SK-N-SH (cell line): ENCODE data around the gene BRINP1. TPM values are rescaled to one million over a fixed set of nuclear protein-coding genes. Genes with fewer than 3 reads are reported as not detected.
A peak's percentile ranks its signal among the peaks of the same experiment; 100 is the strongest.

ENCODE experiments used
- CTCF ChIA-PET: fragments of 300-600, 350-600 bp; formaldehyde crosslinking; extraction: SDS; loops from one replicate; lab custom pipeline; 2021; lab: Yijun Ruan, JAX
- POLR2A ChIA-PET: fragments of 350-600 bp; sonication (Branson Sonifier 250); formaldehyde crosslinking; extraction: SDS; loops from one replicate; lab custom pipeline; 2020; ENCODE audit warnings: antibody characterized with exemption, inconsistent platforms; lab: Yijun Ruan, JAX
- DNase-seq: peaks from one replicate; pipeline ENCODE4 v3.0.0; 2012
- H2AFZ ChIP-seq: fragments of 200-600 bp; sonication (generic); 2 replicates; pipeline ENCODE4 v1.8.1; 2016; ENCODE audit warnings: antibody characterized with exemption, mild to moderate bottlenecking, low read depth
- H3F3A ChIP-seq: fragments of 200-600 bp; sonication (generic); replicated peaks from 2 replicates; pipeline ENCODE3; 2016; ENCODE audit warnings: antibody characterized with exemption, mild to moderate bottlenecking; ENCODE audit not compliant: insufficient read depth
- H3K27ac ChIP-seq, 2 experiments: fragments of 200-500 bp in 1 of 2; fragments of 200-600 bp in 1 of 2; sonication (Bioruptor generic) in 1 of 2; sonication (generic), shearing (Covaris generic) in 1 of 2; 2 replicates each; pipeline versions ENCODE4 v1.5.1 to v1.6.1; 2014 to 2016; ENCODE audit warnings: low read depth in 2 of 2, inconsistent platforms in 1 of 2, low read length in 1 of 2, mild to moderate bottlenecking in 1 of 2, mixed read lengths in 1 of 2
- H3K27me3 ChIP-seq: fragments of 200-600 bp; sonication (generic), shearing (Covaris generic); 2 replicates; pipeline ENCODE4 v1.6.1; 2016; ENCODE audit warnings: mixed run types; ENCODE audit not compliant: insufficient read depth
- H3K36me3 ChIP-seq, 2 experiments: fragments of 200-500 bp in 1 of 2; fragments of 200-600 bp in 1 of 2; sonication (Bioruptor generic) in 1 of 2; sonication (generic) in 1 of 2; replicated peaks in 1 of 2; 2 replicates each; pipeline versions ENCODE3 to v1.5.1; 2014 to 2016; ENCODE audit warnings: low read length in 1 of 2, mild to moderate bottlenecking in 1 of 2; ENCODE audit not compliant: insufficient read depth in 2 of 2, control insufficient read depth in 1 of 2
- H3K4me1 ChIP-seq, 2 experiments: fragments of 200-500 bp in 1 of 2; fragments of 200-600 bp in 1 of 2; sonication (Bioruptor generic) in 1 of 2; sonication (generic), shearing (Covaris generic) in 1 of 2; 2 replicates each; pipeline versions ENCODE4 v1.5.1 to v1.6.1; 2014 to 2016; ENCODE audit warnings: low read depth in 1 of 2, low read length in 1 of 2, mixed run types in 1 of 2; ENCODE audit not compliant: insufficient read depth in 2 of 2, control insufficient read depth in 1 of 2
- H3K4me2 ChIP-seq: fragments of 200-600 bp; sonication (generic), shearing (Covaris generic); 2 replicates; pipeline ENCODE4 v1.6.1; 2017; ENCODE audit warnings: mixed run types
- H3K4me3 ChIP-seq, 2 experiments: fragments of 200-500 bp in 1 of 2; fragments of 200-600 bp in 1 of 2; sonication (Bioruptor generic) in 1 of 2; sonication (generic), shearing (Covaris generic) in 1 of 2; 2 replicates each; pipeline versions ENCODE4 v1.5.1 to v1.8.1; 2014 to 2016; ENCODE audit warnings: low read depth in 2 of 2, inconsistent platforms in 1 of 2, low read length in 1 of 2, mild to moderate bottlenecking in 1 of 2, mixed read lengths in 1 of 2, moderate library complexity in 1 of 2
- H3K79me2 ChIP-seq: fragments of 200-600 bp; sonication (generic); 2 replicates; pipeline ENCODE4 v1.8.1; 2017; ENCODE audit warnings: mild to moderate bottlenecking; ENCODE audit not compliant: insufficient read depth
- H3K9ac ChIP-seq: fragments of 200-600 bp; sonication (generic); 2 replicates; pipeline ENCODE4 v1.6.1; 2017; ENCODE audit warnings: mixed run types
- H3K9me2 ChIP-seq: fragments of 200-600 bp; sonication (generic); 2 replicates; pipeline ENCODE4 v1.6.1; 2017; ENCODE audit warnings: mixed run types
- H3K9me3 ChIP-seq: fragments of 200-600 bp; sonication (generic); 2 replicates; pipeline ENCODE4 v1.6.1; 2017; ENCODE audit warnings: mixed run types, mild to moderate bottlenecking, moderate library complexity
- H4K20me1 ChIP-seq: fragments of 200-600 bp; sonication (generic); 2 replicates; pipeline ENCODE4 v1.6.1; 2017; ENCODE audit warnings: mild to moderate bottlenecking, mixed run types; ENCODE audit not compliant: insufficient read depth
- CHD2 ChIP-seq: fragments of 150-350 bp; IDR thresholded peaks from 2 replicates; pipeline ENCODE4 v1.6.1; 2018; ENCODE audit warnings: low read length; ENCODE audit not compliant: partially characterized antibody
- EP300 ChIP-seq, 2 experiments: IDR thresholded peaks; 2 replicates each; pipeline versions ENCODE4 v1.4.0 to v1.6.1; 2012; ENCODE audit warnings: borderline replicate concordance in 1 of 2, low read depth in 1 of 2, low read length in 1 of 2
- FOSL2 ChIP-seq: IDR thresholded peaks from 2 replicates; pipeline ENCODE4 v1.4.0; 2012; ENCODE audit warnings: low read depth, mild to moderate bottlenecking, moderate library complexity, borderline replicate concordance
- FOXM1 ChIP-seq: IDR thresholded peaks from 2 replicates; pipeline ENCODE4 v1.4.0; 2012; ENCODE audit warnings: low read depth, mild to moderate bottlenecking
- GABPA ChIP-seq: IDR thresholded peaks from 2 replicates; pipeline ENCODE4 v1.4.0; 2012; ENCODE audit warnings: low read depth, mild to moderate bottlenecking
- GATA2 ChIP-seq: sonication (generic); formaldehyde crosslinking; IDR thresholded peaks from 2 replicates; pipeline ENCODE4 v1.5.0; 2020; ENCODE audit warnings: mild to moderate bottlenecking, missing genetic modification reagents
- POLR2AphosphoS5 ChIP-seq: IDR thresholded peaks from 2 replicates; pipeline ENCODE4 v1.6.1; 2012; ENCODE audit warnings: low read depth, low read length
- RXRA ChIP-seq: IDR thresholded peaks from 2 replicates; pipeline ENCODE4 v1.4.0; 2012; ENCODE audit warnings: low read depth, mild to moderate bottlenecking, borderline replicate concordance
- SMC3 ChIP-seq: IDR thresholded peaks from 2 replicates; pipeline ENCODE4 v1.6.1; 2012; ENCODE audit warnings: low read depth, low read length, improper control_type of control experiment
- TAF1 ChIP-seq: IDR thresholded peaks from 2 replicates; pipeline ENCODE4 v1.6.1; 2012; ENCODE audit warnings: low read depth, mild to moderate bottlenecking, low read length, moderate library complexity, borderline replicate concordance
- WGBS: methylation state at CpG from one replicate; pipeline ENCODE4 v1.1.6; 2017; ENCODE audit warnings: low lambda C conversion rate; 5-methylcytosine and 5-hydroxymethylcytosine counted together
- polyA plus RNA-seq, 3 experiments: library from polyadenylated mRNA; depleted of rRNA; stranded (reverse); fragments of >200 nt; gene quantifications; 2 replicates each; pipeline ENCODE4 v1.2.3, GENCODE V29; 2012
- TF ChIP-seq, protein P1 (sequence below): fragments of 150-350 bp; IDR thresholded peaks from 2 replicates; pipeline ENCODE4 v1.6.1; 2016; ENCODE audit warnings: mild to moderate bottlenecking, low read depth, low read length
- TF ChIP-seq, protein P2 (sequence below): fragments of 150-350 bp; IDR thresholded peaks from 2 replicates; pipeline ENCODE4 v1.6.1; 2017; ENCODE audit warnings: antibody characterized with exemption, low read length, low read depth, borderline replicate concordance
- TF ChIP-seq, protein P3 (sequence below): IDR thresholded peaks from 2 replicates; pipeline ENCODE4 v1.4.0; 2012; ENCODE audit warnings: low read depth, borderline replicate concordance
- TF ChIP-seq, protein P4 (sequence below): IDR thresholded peaks from 2 replicates; pipeline ENCODE4 v1.4.0; 2012; ENCODE audit warnings: low read depth, borderline replicate concordance

Gene BRINP1
- polyA plus RNA-seq, 1 of the 3 experiments (the other 2 are of a cell fraction): 0.41 TPM

DNA sequence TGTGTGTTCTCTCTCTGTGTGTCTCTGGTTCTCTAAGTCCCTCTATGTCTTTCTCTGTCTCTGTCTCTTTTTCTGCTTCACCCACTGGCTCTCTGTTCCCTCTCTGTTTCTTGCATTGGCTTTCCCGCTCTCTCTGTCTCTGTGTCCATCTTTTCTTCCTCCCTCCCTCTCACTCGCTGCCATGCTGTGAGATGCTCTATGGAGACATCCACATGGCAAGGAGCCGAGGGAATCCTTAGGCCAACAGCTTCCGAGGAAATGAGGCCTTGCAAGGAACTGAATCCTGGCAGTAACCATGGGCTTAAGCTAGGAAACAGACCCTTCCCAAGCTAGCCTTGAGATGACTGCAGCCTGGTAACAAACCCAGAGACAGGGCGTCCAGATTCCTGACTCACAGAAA lies 117.3 kb downstream of the BRINP1 start:
- CTCF ChIA-PET: no interaction called here
- no peak overlapping the region for H3K4me2 ChIP-seq
- POLR2A ChIA-PET: no interaction called here
- no peaks in the 10 kb centered on the region for H3K9me2 ChIP-seq
- no peaks in the 10 kb centered on the region for H3F3A ChIP-seq
- no peaks in the 10 kb centered on the region for H3K79me2 ChIP-seq
- no peak overlapping the region for H2AFZ ChIP-seq
- H3K27ac ChIP-seq: no peak overlapping the region
- H3K9me3 ChIP-seq: no peaks in the 10 kb centered on the region
- H4K20me1 ChIP-seq: no peaks in the 10 kb centered on the region
- no peaks in the 10 kb centered on the region for H3K27me3 ChIP-seq
- no peaks in the 10 kb centered on the region for H3K36me3 ChIP-seq
- WGBS: 30% methylated on average over 5 of the region's 5 CpGs
- no peak for DNase-seq
- H3K4me3 ChIP-seq: no peak overlapping the region
- H3K9ac ChIP-seq: no peak overlapping the region
- no peaks in the 10 kb centered on the region for H3K4me1 ChIP-seq
- no peak for TF ChIP-seq FOXM1
- TF ChIP-seq, protein P1, sequence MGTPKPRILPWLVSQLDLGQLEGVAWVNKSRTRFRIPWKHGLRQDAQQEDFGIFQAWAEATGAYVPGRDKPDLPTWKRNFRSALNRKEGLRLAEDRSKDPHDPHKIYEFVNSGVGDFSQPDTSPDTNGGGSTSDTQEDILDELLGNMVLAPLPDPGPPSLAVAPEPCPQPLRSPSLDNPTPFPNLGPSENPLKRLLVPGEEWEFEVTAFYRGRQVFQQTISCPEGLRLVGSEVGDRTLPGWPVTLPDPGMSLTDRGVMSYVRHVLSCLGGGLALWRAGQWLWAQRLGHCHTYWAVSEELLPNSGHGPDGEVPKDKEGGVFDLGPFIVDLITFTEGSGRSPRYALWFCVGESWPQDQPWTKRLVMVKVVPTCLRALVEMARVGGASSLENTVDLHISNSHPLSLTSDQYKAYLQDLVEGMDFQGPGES: no peak
- no peak for TF ChIP-seq GATA2 (CRISPR knock-in tag)

DNA sequence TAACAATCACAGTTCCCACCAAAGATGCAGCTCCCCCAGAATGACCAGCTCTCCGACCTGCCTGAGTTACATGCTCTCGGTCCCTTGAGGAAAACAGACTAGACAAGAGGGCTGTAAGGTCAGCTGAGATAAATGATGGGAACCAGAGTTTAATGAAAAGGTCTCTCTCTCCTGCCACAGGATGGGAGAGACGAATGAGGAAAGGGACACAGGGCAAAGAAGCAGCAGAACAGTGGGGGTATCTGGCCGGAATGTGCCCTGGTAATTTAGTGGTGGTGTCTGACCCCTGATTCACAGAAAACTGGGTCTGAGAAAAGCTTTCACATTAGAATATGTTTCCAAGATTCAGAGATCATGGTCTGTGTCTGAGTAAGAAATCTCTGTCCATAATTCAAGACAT lies 118.5 kb downstream of the BRINP1 start:
- no peak for DNase-seq
- no peak overlapping the region for H3K4me3 ChIP-seq
- POLR2A ChIA-PET: no interaction called here
- H3K79me2 ChIP-seq: no peaks in the 10 kb centered on the region
- no peak for TF ChIP-seq GABPA
- TF ChIP-seq, all 33 proteins: peak for 0
- no peaks in the 10 kb centered on the region for H4K20me1 ChIP-seq
- WGBS: 14% methylated on average over 4 of the region's 4 CpGs
- H2AFZ ChIP-seq: no peak overlapping the region
- no peak overlapping the region for H3K4me2 ChIP-seq
- CTCF ChIA-PET: interaction anchor here (0.9 kb wide), 1 partner anchor 10 kb away, joined by 3 read pairs; no protein-coding TSS in a partner anchor
- H3K4me1 ChIP-seq: no peaks in the 10 kb centered on the region
- no peaks in the 10 kb centered on the region for H3F3A ChIP-seq
- no peak overlapping the region for H3K9ac ChIP-seq
- H3K9me2 ChIP-seq: no peaks in the 10 kb centered on the region
- H3K27ac ChIP-seq: no peak overlapping the region
- no peaks in the 10 kb centered on the region for H3K9me3 ChIP-seq
- no peaks in the 10 kb centered on the region for H3K36me3 ChIP-seq
- H3K27me3 ChIP-seq: no peaks in the 10 kb centered on the region

DNA sequence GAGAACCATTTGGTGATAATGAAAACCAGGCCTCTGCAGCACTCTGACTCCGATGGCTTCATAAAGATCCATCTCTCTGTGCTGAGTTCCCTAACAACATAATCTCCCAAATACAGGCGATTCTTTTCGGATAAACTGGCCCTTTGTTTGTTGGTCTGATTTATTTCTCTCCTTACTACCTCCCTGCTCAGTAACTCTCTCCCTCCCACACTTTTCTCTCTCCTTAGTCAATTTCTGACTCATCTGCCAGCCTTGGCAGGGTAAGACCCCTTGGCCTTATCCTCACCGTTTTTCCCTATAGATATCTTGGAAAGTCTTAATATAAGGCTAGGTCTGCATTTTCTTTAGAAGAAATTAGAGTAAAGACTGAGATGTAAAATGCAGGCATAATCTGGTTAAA lies 128.7 kb downstream of the BRINP1 start:
- Histone ChIP-seq H4K20me1 (no peaks in the 10 kb centered on the region), H3K9me2 (no peaks in the 10 kb centered on the region), H3K4me1 (no peaks in the 10 kb centered on the region), H3K9me3 (no peaks in the 10 kb centered on the region), H3F3A (no peaks in the 10 kb centered on the region), H3K36me3 (no peaks in the 10 kb centered on the region), H3K79me2 (no peaks in the 10 kb centered on the region), H3K4me3 (no peak overlapping the region), H3K9ac (no peak overlapping the region), H3K27ac (no peak overlapping the region), H3K27me3 (no peaks in the 10 kb centered on the region), H3K4me2 (no peak overlapping the region), H2AFZ (no peak overlapping the region)
- 15% methylated on average over 4 of the region's 4 CpGs for WGBS
- DNase-seq: peak; percentile 26
- TF ChIP-seq EP300 (IDR thresholded peaks at IDR 0.05; ENCODE audit: borderline replicate concordance in 1 of 2, low read depth in 1 of 2, low read length in 1 of 2): no peak
- TF ChIP-seq, protein P2, sequence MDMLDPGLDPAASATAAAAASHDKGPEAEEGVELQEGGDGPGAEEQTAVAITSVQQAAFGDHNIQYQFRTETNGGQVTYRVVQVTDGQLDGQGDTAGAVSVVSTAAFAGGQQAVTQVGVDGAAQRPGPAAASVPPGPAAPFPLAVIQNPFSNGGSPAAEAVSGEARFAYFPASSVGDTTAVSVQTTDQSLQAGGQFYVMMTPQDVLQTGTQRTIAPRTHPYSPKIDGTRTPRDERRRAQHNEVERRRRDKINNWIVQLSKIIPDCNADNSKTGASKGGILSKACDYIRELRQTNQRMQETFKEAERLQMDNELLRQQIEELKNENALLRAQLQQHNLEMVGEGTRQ: no peak
- no peak for TF ChIP-seq POLR2AphosphoS5
- no peak for TF ChIP-seq TAF1
- TF ChIP-seq CHD2: no peak
- no peak for TF ChIP-seq SMC3
- TF ChIP-seq, protein P3, sequence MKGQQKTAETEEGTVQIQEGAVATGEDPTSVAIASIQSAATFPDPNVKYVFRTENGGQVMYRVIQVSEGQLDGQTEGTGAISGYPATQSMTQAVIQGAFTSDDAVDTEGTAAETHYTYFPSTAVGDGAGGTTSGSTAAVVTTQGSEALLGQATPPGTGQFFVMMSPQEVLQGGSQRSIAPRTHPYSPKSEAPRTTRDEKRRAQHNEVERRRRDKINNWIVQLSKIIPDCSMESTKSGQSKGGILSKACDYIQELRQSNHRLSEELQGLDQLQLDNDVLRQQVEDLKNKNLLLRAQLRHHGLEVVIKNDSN: no peak
- TF ChIP-seq RXRA: no peak
- no peak for TF ChIP-seq FOSL2
- TF ChIP-seq, protein P4, sequence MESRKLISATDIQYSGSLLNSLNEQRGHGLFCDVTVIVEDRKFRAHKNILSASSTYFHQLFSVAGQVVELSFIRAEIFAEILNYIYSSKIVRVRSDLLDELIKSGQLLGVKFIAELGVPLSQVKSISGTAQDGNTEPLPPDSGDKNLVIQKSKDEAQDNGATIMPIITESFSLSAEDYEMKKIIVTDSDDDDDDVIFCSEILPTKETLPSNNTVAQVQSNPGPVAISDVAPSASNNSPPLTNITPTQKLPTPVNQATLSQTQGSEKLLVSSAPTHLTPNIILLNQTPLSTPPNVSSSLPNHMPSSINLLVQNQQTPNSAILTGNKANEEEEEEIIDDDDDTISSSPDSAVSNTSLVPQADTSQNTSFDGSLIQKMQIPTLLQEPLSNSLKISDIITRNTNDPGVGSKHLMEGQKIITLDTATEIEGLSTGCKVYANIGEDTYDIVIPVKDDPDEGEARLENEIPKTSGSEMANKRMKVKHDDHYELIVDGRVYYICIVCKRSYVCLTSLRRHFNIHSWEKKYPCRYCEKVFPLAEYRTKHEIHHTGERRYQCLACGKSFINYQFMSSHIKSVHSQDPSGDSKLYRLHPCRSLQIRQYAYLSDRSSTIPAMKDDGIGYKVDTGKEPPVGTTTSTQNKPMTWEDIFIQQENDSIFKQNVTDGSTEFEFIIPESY: no peak
- POLR2A ChIA-PET: no interaction called here
- CTCF ChIA-PET: no interaction called here
